Esophagus squamous epithelium (tissue), 4 donors: ENCODE measurements around the gene PRKCD.

Experiments used
- POLR2A ChIP-seq, 4 donors: fragments of 450-650 bp; IDR thresholded peaks; one replicate each; pipeline ENCODE4 v1.6.1; 2017; ENCODE audit warnings: antibody characterized with exemption in 4 of 4, mild to moderate bottlenecking in 4 of 4, moderate library complexity in 3 of 4
- TF ChIP-seq, protein P1 (sequence below), 6 experiments: fragments of 450-650 bp in 4 of 6; fragments of 200-600 bp in 2 of 6; sonication (generic) in 2 of 6; IDR thresholded peaks; one replicate each; pipeline ENCODE4 v1.5.1; 2016 to 2019; ENCODE audit warnings: antibody characterized with exemption in 6 of 6, mild to moderate bottlenecking in 4 of 6, moderate library complexity in 4 of 6

DNA sequence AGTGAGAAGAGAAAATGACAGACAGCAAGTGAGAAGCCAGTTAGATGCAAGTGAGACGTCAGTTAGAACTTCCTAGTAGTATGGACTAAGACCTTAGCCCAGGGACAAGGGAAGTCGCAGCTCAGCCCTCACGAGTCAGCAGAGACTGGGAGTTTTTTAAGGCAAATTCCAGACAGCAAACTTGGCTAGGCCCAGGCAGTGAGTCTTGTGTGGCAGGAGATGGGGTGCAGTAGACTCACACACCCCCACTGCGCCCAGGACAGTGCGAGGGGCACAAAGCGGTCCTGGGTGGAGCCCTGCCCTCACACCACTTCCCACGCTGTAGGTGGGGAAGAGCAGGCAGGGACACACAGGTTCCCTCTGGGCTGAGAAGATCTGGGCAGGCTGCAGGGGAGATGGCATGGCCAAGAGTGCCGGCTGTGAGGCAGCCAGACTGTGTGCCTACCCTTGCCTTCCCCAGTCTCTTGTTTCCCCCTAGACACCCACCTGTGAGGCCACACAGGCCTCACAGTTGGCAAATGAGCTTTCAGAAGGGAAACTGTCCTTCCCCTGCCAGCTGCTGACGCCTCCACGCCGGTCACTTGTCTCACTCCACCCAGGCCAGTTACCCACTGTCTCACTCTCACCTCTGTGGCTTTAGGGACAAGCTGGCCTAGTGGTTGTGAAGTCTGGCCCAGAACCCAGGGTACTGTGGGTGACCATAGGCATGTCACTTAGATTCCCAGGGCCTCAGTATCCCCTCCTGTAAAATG is 13.7 kb upstream of the PRKCD start:
- TF ChIP-seq, protein P1, sequence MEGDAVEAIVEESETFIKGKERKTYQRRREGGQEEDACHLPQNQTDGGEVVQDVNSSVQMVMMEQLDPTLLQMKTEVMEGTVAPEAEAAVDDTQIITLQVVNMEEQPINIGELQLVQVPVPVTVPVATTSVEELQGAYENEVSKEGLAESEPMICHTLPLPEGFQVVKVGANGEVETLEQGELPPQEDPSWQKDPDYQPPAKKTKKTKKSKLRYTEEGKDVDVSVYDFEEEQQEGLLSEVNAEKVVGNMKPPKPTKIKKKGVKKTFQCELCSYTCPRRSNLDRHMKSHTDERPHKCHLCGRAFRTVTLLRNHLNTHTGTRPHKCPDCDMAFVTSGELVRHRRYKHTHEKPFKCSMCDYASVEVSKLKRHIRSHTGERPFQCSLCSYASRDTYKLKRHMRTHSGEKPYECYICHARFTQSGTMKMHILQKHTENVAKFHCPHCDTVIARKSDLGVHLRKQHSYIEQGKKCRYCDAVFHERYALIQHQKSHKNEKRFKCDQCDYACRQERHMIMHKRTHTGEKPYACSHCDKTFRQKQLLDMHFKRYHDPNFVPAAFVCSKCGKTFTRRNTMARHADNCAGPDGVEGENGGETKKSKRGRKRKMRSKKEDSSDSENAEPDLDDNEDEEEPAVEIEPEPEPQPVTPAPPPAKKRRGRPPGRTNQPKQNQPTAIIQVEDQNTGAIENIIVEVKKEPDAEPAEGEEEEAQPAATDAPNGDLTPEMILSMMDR (IDR thresholded peaks at IDR 0.05) = no peak
- no peak for TF ChIP-seq POLR2A (IDR thresholded peaks at IDR 0.05)
